Neural cell (in vitro differentiated cells): ENCODE data around the gene SHQ1. TPM values are rescaled to one million over a fixed set of nuclear protein-coding genes. Genes with fewer than 3 reads are reported as not detected.

Source experiments
- H2AFZ ChIP-seq: fragments of 200-600, 300-800 bp; sonication (generic), shearing (Covaris generic); 2 replicates; pipeline ENCODE4 v1.6.0; 2014; ENCODE audit warnings: low read depth, mild to moderate bottlenecking, antibody characterized with exemption, low read length, moderate library complexity
- H3F3A ChIP-seq: fragments of 200-600 bp; shearing (Covaris generic); 2 replicates; pipeline ENCODE4 v1.6.1; 2016; ENCODE audit warnings: mild to moderate bottlenecking, moderate library complexity, mixed read lengths, antibody characterized with exemption, low read length; ENCODE audit not compliant: insufficient read depth, poor library complexity, severe bottlenecking
- H3K27ac ChIP-seq: fragments of 200-600, 300-800 bp; sonication (generic), shearing (Covaris generic); 2 replicates; pipeline ENCODE4 v1.5.1; 2014; ENCODE audit warnings: mild to moderate bottlenecking, low read length, moderate library complexity
- H3K27me3 ChIP-seq: fragments of 300-800, 200-600 bp; sonication (generic), shearing (Covaris generic); 2 replicates; pipeline ENCODE4 v1.6.0; 2014; ENCODE audit warnings: mild to moderate bottlenecking, low read depth, low read length, moderate library complexity; ENCODE audit not compliant: insufficient read depth
- H3K36me3 ChIP-seq: fragments of 300-800, 200-600 bp; sonication (generic), shearing (Covaris generic); 2 replicates; pipeline ENCODE4 v1.5.1; 2014; ENCODE audit warnings: mild to moderate bottlenecking, antibody characterized with exemption, low read length, moderate library complexity; ENCODE audit not compliant: insufficient read depth
- H3K4me2 ChIP-seq: fragments of 300-800, 200-600 bp; sonication (generic), shearing (Covaris generic); 2 replicates; pipeline ENCODE4 v1.6.0; 2014; ENCODE audit warnings: mild to moderate bottlenecking, low read length
- H3K4me3 ChIP-seq: fragments of 300-800, 200-600 bp; sonication (generic), shearing (Covaris generic); 2 replicates; pipeline ENCODE4 v1.5.1; 2014; ENCODE audit warnings: mild to moderate bottlenecking, low read length, moderate library complexity
- H3K79me2 ChIP-seq: fragments of 200-600 bp; shearing (Covaris generic); replicated peaks from 2 replicates; pipeline ENCODE4 v1.6.0; 2014; ENCODE audit warnings: mild to moderate bottlenecking, low read length, moderate library complexity; ENCODE audit not compliant: insufficient read depth
- H3K9ac ChIP-seq: fragments of 300-800, 200-600 bp; sonication (generic), shearing (Covaris generic); 2 replicates; pipeline ENCODE4 v1.6.1; 2016; ENCODE audit warnings: mild to moderate bottlenecking, low read length, mixed read lengths
- H3K9me2 ChIP-seq: fragments of 200-600 bp; shearing (Covaris generic); 2 replicates; pipeline ENCODE4 v1.6.1; 2016; ENCODE audit warnings: mild to moderate bottlenecking, low read length, mixed read lengths; ENCODE audit not compliant: insufficient read depth
- H3K9me3 ChIP-seq: fragments of 200-600, 300-800 bp; sonication (generic), shearing (Covaris generic); 2 replicates; pipeline ENCODE4 v1.6.1; 2016; ENCODE audit warnings: mild to moderate bottlenecking, mixed run types, low read length, moderate library complexity, mixed read lengths
- H4K20me1 ChIP-seq: fragments of 200-600 bp; shearing (Covaris generic); 2 replicates; pipeline ENCODE4 v1.6.1; 2016; ENCODE audit warnings: mild to moderate bottlenecking, mixed run types; ENCODE audit not compliant: insufficient read depth
- EP300 ChIP-seq: fragments of 450-650 bp; conservative IDR thresholded peaks from 2 replicates; pipeline ENCODE4 v1.6.1; 2014; ENCODE audit warnings: antibody characterized with exemption, mild to moderate bottlenecking, moderate library complexity; ENCODE audit not compliant: poor library complexity, severe bottlenecking
- EZH2 ChIP-seq: fragments of 200-600, 300-800 bp; shearing (Covaris generic), sonication (generic); IDR thresholded peaks from 2 replicates; pipeline ENCODE4 v1.6.1; 2014; ENCODE audit warnings: antibody characterized with exemption, low read length, borderline replicate concordance, mild to moderate bottlenecking; ENCODE audit not compliant: insufficient read depth, poor library complexity, severe bottlenecking
- MXI1 ChIP-seq: fragments of 450-650 bp; conservative IDR thresholded peaks from 2 replicates; pipeline ENCODE4 v1.6.1; 2014; ENCODE audit warnings: antibody characterized with exemption, mild to moderate bottlenecking; ENCODE audit not compliant: poor library complexity, severe bottlenecking
- POLR2AphosphoS5 ChIP-seq: IDR thresholded peaks from 2 replicates; pipeline ENCODE4 v1.6.1; 2012
- RAD21 ChIP-seq: fragments of 450-650 bp; conservative IDR thresholded peaks from 2 replicates; pipeline ENCODE4 v1.6.1; 2014; ENCODE audit warnings: antibody characterized with exemption, mild to moderate bottlenecking, moderate library complexity
- SMC3 ChIP-seq: fragments of 450-650 bp; conservative IDR thresholded peaks from 2 replicates; pipeline ENCODE4 v1.6.1; 2014; ENCODE audit warnings: antibody characterized with exemption, mild to moderate bottlenecking, moderate library complexity; ENCODE audit not compliant: poor library complexity
- TAF1 ChIP-seq: IDR thresholded peaks from 2 replicates; pipeline ENCODE4 v1.6.1; 2012; ENCODE audit warnings: low read depth
- polyA plus RNA-seq: library from polyadenylated mRNA; depleted of rRNA; stranded (reverse); fragments of >200 nt; gene quantifications from 2 replicates; pipeline ENCODE4 v1.2.3, GENCODE V29; 2014
- TF ChIP-seq, protein P1 (sequence below): IDR thresholded peaks from 2 replicates; pipeline ENCODE4 v1.6.1; 2012; ENCODE audit warnings: borderline replicate concordance
- TF ChIP-seq, protein P2 (sequence below): fragments of 450-650 bp; IDR thresholded peaks from 2 replicates; pipeline ENCODE4 v1.5.1; 2014; ENCODE audit warnings: antibody characterized with exemption, mild to moderate bottlenecking, moderate library complexity; ENCODE audit not compliant: poor library complexity, severe bottlenecking

The SHQ1 gene
- polyA plus RNA-seq, 1 donor from 2014 or later = 14.3 TPM

- no peaks in the 10 kb centered on the region for H3K79me2 ChIP-seq
- H3K27me3 ChIP-seq = no peaks in the 10 kb centered on the region
- H3K9ac ChIP-seq = no peak overlapping the region
- no peak overlapping the region for H3K27ac ChIP-seq
- H3F3A ChIP-seq = no peaks in the 10 kb centered on the region
- H4K20me1 ChIP-seq = no peaks in the 10 kb centered on the region
- no peak overlapping the region for H2AFZ ChIP-seq
- H3K4me3 ChIP-seq = no peak overlapping the region
- no peaks in the 10 kb centered on the region for H3K36me3 ChIP-seq
- no peak for TF ChIP-seq SMC3
- TF ChIP-seq, protein P1, sequence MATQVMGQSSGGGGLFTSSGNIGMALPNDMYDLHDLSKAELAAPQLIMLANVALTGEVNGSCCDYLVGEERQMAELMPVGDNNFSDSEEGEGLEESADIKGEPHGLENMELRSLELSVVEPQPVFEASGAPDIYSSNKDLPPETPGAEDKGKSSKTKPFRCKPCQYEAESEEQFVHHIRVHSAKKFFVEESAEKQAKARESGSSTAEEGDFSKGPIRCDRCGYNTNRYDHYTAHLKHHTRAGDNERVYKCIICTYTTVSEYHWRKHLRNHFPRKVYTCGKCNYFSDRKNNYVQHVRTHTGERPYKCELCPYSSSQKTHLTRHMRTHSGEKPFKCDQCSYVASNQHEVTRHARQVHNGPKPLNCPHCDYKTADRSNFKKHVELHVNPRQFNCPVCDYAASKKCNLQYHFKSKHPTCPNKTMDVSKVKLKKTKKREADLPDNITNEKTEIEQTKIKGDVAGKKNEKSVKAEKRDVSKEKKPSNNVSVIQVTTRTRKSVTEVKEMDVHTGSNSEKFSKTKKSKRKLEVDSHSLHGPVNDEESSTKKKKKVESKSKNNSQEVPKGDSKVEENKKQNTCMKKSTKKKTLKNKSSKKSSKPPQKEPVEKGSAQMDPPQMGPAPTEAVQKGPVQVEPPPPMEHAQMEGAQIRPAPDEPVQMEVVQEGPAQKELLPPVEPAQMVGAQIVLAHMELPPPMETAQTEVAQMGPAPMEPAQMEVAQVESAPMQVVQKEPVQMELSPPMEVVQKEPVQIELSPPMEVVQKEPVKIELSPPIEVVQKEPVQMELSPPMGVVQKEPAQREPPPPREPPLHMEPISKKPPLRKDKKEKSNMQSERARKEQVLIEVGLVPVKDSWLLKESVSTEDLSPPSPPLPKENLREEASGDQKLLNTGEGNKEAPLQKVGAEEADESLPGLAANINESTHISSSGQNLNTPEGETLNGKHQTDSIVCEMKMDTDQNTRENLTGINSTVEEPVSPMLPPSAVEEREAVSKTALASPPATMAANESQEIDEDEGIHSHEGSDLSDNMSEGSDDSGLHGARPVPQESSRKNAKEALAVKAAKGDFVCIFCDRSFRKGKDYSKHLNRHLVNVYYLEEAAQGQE = no peak
- no peak for TF ChIP-seq EZH2
- no peak for TF ChIP-seq TAF1
- TF ChIP-seq, protein P2, sequence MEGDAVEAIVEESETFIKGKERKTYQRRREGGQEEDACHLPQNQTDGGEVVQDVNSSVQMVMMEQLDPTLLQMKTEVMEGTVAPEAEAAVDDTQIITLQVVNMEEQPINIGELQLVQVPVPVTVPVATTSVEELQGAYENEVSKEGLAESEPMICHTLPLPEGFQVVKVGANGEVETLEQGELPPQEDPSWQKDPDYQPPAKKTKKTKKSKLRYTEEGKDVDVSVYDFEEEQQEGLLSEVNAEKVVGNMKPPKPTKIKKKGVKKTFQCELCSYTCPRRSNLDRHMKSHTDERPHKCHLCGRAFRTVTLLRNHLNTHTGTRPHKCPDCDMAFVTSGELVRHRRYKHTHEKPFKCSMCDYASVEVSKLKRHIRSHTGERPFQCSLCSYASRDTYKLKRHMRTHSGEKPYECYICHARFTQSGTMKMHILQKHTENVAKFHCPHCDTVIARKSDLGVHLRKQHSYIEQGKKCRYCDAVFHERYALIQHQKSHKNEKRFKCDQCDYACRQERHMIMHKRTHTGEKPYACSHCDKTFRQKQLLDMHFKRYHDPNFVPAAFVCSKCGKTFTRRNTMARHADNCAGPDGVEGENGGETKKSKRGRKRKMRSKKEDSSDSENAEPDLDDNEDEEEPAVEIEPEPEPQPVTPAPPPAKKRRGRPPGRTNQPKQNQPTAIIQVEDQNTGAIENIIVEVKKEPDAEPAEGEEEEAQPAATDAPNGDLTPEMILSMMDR = no peak
- TF ChIP-seq RAD21 = no peak
- TF ChIP-seq MXI1 = no peak
- no peak for TF ChIP-seq EP300
- TF ChIP-seq POLR2AphosphoS5 = no peak
- no peaks in the 10 kb centered on the region for H3K9me2 ChIP-seq
- no peaks in the 10 kb centered on the region for H3K9me3 ChIP-seq
- no peak overlapping the region for H3K4me2 ChIP-seq
Observed at GRCh38 chr3:72763751-72764440, 84.3 kb downstream of the SHQ1 start.

DNA sequence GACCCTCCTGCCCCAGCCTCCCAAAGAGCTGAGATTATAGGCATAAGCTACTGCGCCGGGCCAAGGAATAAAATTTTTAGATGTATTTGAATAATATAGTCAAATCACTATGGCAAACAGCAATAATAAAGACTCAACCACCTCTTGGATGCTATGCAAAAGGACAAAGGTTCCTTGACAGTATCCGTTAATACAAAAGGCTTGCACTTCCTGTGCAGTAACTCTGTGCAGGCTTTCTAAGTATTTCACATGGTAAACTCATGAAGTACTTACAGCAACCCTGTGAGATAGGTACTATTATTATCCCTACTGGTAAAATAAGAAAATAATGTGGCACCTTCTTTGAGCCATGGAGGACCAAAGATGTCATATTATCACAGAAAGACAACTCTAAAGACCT is 86.8 kb downstream of the SHQ1 start:
- Histone ChIP-seq H3K4me3 (no peak overlapping the region), H3K9ac (no peak overlapping the region), H3K4me2 (no peak overlapping the region), H3F3A (no peaks in the 10 kb centered on the region), H3K79me2 (no peaks in the 10 kb centered on the region), H3K9me3 (no peaks in the 10 kb centered on the region), H4K20me1 (no peaks in the 10 kb centered on the region), H3K9me2 (no peaks in the 10 kb centered on the region), H3K27me3 (no peaks in the 10 kb centered on the region), H3K27ac (no peak overlapping the region), H3K36me3 (no peaks in the 10 kb centered on the region), H2AFZ (no peak overlapping the region)
- TF ChIP-seq EP300 (no peak), EZH2 (no peak), POLR2AphosphoS5 (no peak), RAD21 (no peak), TAF1 (no peak), SMC3 (no peak), MXI1 (no peak)
- TF ChIP-seq, protein P1 = no peak
- TF ChIP-seq, protein P2 = no peak
